ENCODE results near the gene CACNB1.

The CACNB1 gene

DNA sequence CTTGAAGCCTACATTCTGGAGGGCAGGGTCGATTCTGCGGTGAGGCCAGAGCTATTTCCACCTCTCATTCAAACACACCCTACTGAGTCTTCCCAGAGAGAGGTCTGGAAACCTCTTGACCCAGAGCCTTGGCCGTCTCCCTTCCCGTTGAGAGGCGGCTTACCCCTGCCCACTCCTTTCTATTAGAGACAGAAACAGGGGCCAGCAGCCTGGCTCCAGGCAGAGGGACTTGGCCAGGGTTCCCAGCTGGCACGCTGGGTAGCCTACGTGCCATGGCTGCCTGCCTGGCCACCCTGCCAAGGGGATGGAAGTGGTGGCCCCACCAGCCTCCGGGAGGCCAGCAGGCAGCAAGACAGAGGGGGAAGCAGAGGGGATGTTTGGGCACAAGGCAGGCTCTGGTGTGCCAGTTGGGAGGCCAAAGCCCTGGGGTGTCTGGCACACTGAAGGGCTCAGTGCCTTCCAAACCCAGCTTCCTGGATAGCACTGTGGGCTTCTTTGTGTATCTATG lies 22.2 kb upstream of the CACNB1 start:
- no peaks in the 10 kb centered on the region for H3K36me3 Mint-ChIP-seq (ENCODE audit: low read depth)
- H3K27me3 Mint-ChIP-seq, result peaks cover 23% of the 10 kb centered on the region
- H3K4me1 Mint-ChIP-seq (ENCODE audit: low read depth), result peaks cover 1% of the 10 kb centered on the region
- no peak overlapping the region for H3K27ac Mint-ChIP-seq
- no peak overlapping the region for H3K4me3 Mint-ChIP-seq
- H3K9me3 Mint-ChIP-seq, result no peaks in the 10 kb centered on the region

GRCh38 chr17:39218906-39219305 lies 21.4 kb upstream of the CACNB1 start:
- H3K4me3 Mint-ChIP-seq, result no peak overlapping the region
- H3K4me1 Mint-ChIP-seq (ENCODE audit: low read depth), result no peaks in the 10 kb centered on the region
- H3K27ac Mint-ChIP-seq, result no peak overlapping the region
- H3K27me3 Mint-ChIP-seq, result peaks cover 17% of the 10 kb centered on the region
- H3K9me3 Mint-ChIP-seq, result no peaks in the 10 kb centered on the region
- no peaks in the 10 kb centered on the region for H3K36me3 Mint-ChIP-seq (ENCODE audit: low read depth)

GRCh38 chr17:39217734-39218369 lies 20.4 kb upstream of the CACNB1 start:
- H3K4me3 Mint-ChIP-seq, result no peak overlapping the region
- H3K9me3 Mint-ChIP-seq, result no peaks in the 10 kb centered on the region
- no peaks in the 10 kb centered on the region for H3K4me1 Mint-ChIP-seq (ENCODE audit: low read depth)
- H3K27ac Mint-ChIP-seq, result no peak overlapping the region
- H3K36me3 Mint-ChIP-seq (ENCODE audit: low read depth), result no peaks in the 10 kb centered on the region
- H3K27me3 Mint-ChIP-seq, result peaks cover 13% of the 10 kb centered on the region

GRCh38 chr17:39213852-39214251 lies 16.4 kb upstream of the CACNB1 start:
- Mint-ChIP-seq H3K27me3 (peaks cover 7% of the 10 kb centered on the region), H3K4me3 (no peak overlapping the region), H3K9me3 (no peaks in the 10 kb centered on the region), H3K4me1 (ENCODE audit: low read depth) (peaks cover 14% of the 10 kb centered on the region), H3K27ac (no peak overlapping the region), H3K36me3 (ENCODE audit: low read depth) (no peaks in the 10 kb centered on the region)

GRCh38 chr17:39212841-39213480 lies 15.5 kb upstream of the CACNB1 start:
- H3K9me3 Mint-ChIP-seq, result no peaks in the 10 kb centered on the region
- H3K27me3 Mint-ChIP-seq, result peaks cover 7% of the 10 kb centered on the region
- H3K27ac Mint-ChIP-seq, result no peak overlapping the region
- H3K4me1 Mint-ChIP-seq (ENCODE audit: low read depth), result peaks cover 23% of the 10 kb centered on the region
- no peak overlapping the region for H3K4me3 Mint-ChIP-seq
- H3K36me3 Mint-ChIP-seq (ENCODE audit: low read depth), result no peaks in the 10 kb centered on the region

DNA sequence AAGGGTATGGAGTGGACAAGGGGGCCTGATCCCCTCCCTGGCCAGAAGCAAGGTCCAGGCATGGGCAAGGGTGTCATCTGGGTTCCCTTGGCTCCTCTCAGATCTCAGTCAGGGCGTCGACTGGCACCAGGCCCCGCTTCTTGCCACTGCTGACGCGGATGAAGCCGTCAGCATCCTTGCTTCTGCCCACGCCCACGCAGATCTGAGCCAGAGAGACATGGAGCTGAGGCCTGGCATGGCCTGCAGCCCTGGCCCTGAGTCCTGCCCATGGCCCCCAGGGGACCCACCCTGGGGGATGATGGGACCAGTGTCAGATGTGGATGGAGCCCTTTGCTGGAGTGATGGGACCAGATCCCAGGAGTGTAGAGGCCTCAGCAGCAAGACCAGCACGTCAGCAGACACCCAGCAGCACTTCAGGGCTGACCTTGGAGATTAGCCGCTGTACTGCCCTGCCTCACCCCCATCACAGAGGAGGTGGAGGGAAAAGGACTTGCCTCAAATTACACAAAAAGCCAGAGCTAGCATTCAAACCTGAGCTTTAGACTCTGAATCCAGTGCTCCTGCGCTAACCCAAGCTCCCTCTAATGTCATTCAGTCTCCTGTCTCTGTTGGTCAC lies 14.8 kb upstream of the CACNB1 start:
- Mint-ChIP-seq H3K27ac (no peak overlapping the region), H3K9me3 (no peaks in the 10 kb centered on the region), H3K27me3 (peaks cover 5% of the 10 kb centered on the region), H3K4me1 (ENCODE audit: low read depth) (peaks cover 30% of the 10 kb centered on the region), H3K4me3 (no peak overlapping the region), H3K36me3 (ENCODE audit: low read depth) (no peaks in the 10 kb centered on the region)

DNA sequence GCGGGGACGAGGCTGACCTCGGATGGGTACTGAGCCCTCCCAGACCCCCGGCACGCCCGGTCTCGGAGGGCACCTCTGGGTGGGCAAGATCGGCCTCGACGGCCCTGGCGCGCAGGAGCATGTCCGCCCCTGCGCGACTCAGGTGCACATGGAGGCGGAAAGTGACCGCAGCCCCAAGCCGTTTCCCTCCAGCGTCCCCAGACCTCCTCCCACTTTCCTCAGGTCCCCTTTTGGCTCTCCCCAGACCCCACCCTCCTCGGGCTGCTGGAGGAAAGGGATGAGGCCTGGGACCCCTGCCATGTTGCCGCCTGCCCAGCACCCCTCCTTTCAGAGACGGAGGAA lies 12.6 kb upstream of the CACNB1 start:
- Mint-ChIP-seq H3K9me3 (no peaks in the 10 kb centered on the region), H3K27me3 (no peaks in the 10 kb centered on the region), H3K36me3 (ENCODE audit: low read depth) (peaks cover under 1% of the 10 kb centered on the region), H3K4me3 (peak overlapping the region; percentile 51), H3K27ac (no peak overlapping the region), H3K4me1 (ENCODE audit: low read depth) (peaks cover 36% of the 10 kb centered on the region)

DNA sequence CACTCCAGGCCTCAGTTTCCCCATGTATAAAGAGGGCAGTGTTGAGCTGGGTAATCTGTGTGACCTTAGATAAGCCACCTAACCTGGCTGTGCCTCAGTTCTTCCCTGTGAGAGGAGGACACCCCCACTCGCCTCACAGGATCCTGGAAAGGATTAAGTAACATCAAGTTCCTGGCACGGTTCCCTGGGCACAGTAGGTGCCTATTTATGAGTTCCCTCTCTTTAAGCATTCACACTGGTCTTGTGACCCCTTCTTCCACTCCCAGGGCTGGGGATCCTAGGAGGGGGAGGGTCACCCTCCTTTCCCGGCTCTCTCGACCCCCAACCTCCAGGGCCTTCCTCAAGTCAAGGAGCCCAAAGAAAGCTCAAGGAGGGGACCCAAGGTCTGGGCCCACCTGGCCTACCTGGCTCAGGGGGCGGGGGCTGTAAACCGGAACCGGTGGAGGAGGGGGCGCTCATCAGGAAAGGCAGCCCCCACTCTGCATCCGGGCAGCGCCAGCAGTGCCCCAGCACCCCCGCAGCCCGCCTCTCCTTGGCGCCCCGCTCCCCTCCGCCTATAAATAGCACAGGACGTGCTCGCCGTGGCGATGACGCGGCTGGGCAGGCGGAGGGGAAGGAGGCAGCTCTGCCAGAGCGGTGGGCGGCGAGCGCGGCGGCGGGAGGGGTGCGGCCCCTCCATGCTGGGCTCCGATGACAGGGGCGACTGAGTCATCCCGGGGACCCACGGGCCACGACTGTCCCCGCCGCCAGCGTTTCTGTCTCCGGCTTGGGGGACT lies 12.0 kb upstream of the CACNB1 start:
- Mint-ChIP-seq H3K27ac (peak overlapping the region; percentile 31), H3K4me1 (ENCODE audit: low read depth) (peaks cover 39% of the 10 kb centered on the region), H3K9me3 (no peaks in the 10 kb centered on the region), H3K36me3 (ENCODE audit: low read depth) (peaks cover 6% of the 10 kb centered on the region), H3K4me3 (peak overlapping the region; percentile 70), H3K27me3 (no peaks in the 10 kb centered on the region)

DNA sequence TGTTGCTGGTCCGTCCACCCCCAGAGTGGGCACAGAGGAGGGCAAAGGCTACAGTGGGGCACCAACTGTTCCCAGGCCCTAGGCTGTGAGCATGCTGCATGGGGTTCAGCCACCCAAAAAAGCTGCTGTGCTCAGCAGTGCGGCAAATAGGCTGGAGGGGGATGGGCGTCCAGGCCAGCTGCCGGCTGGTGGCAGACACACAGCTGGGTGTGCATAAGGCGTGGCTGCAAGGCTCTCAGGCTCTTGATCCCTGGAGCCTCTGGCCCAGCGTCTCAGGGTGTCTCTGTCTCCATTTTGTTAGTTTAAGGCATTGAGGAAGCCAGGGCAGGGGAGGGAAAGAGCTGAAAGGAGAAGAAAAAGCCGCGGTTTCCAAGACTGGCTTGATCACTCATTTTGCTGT lies 11.4 kb upstream of the CACNB1 start:
- H3K9me3 Mint-ChIP-seq, result no peaks in the 10 kb centered on the region
- no peaks in the 10 kb centered on the region for H3K27me3 Mint-ChIP-seq
- peak overlapping the region; percentile 31 for H3K27ac Mint-ChIP-seq
- peaks cover 44% of the 10 kb centered on the region for H3K4me1 Mint-ChIP-seq (ENCODE audit: low read depth)
- peaks cover 13% of the 10 kb centered on the region for H3K36me3 Mint-ChIP-seq (ENCODE audit: low read depth)
- peak overlapping the region; percentile 70 for H3K4me3 Mint-ChIP-seq

DNA sequence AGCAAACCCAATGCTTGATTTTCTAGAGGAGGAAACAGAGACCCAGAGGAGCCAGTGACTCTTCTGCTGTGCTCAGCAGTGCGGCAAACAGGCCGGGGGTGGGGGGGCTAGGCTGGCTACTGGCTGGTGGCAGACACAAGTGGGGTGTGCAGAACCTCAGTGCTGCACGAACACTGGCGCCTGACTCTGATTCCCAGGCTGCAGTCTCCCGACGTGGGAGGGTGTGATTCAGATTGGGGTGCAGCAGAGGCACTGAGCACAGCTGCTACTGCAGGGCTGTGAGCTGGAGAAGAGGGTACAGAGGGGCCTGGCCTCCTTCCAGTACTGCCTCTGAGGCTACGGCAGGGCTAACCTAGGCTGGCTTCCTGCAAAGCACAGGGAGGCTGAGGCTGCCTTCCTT lies 10.7 kb upstream of the CACNB1 start:
- H3K27me3 Mint-ChIP-seq, result no peaks in the 10 kb centered on the region
- no peaks in the 10 kb centered on the region for H3K9me3 Mint-ChIP-seq
- no peak overlapping the region for H3K4me3 Mint-ChIP-seq
- peaks cover 52% of the 10 kb centered on the region for H3K4me1 Mint-ChIP-seq (ENCODE audit: low read depth)
- no peak overlapping the region for H3K27ac Mint-ChIP-seq
- peaks cover 20% of the 10 kb centered on the region for H3K36me3 Mint-ChIP-seq (ENCODE audit: low read depth)

DNA sequence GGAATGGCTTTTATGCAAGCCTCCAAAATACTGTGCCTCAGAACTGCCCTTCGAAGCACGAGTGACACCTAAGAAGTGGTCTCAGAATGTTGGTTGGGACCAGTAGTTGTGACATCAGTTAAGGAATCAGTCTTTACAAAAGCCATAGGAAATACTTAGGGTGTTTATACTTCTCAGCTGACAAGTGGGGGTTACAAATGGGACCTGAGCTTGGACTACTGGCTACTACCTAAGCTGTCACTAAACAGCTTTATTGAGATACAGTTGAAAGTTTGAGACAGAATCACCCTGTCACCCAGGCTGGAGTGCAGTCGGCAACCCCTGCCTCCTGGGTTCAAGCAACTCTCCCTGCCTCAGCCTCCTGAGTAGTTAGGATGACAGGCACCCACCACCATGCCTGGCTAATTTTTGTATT lies 7.7 kb upstream of the CACNB1 start:
- Mint-ChIP-seq H3K4me1 (ENCODE audit: low read depth) (peaks cover 68% of the 10 kb centered on the region), H3K36me3 (ENCODE audit: low read depth) (peaks cover 50% of the 10 kb centered on the region)

DNA sequence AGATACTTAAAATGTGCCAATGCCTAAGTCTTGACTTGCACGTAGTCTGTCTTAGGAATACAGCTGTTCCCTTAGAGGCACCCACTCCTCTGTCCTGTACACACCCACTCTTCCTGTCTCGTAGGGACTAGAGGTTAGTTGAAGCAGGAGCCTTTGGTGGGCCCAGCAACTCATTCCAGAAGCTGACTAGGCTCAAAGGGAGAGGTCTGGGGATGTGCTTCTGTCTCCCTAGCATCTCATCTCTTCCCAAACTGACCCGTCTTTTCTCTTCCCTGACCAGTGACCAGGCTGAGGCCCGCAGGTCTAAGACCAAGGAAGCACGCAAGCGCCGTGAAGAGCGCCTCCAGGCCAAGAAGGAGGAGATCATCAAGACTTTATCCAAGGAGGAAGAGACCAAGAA lies 6.8 kb upstream of the CACNB1 start:
- H3K9me3 Mint-ChIP-seq, result no peaks in the 10 kb centered on the region
- H3K36me3 Mint-ChIP-seq (ENCODE audit: low read depth), result peaks cover 53% of the 10 kb centered on the region
- no peaks in the 10 kb centered on the region for H3K27me3 Mint-ChIP-seq
- H3K4me1 Mint-ChIP-seq (ENCODE audit: low read depth), result peaks cover 69% of the 10 kb centered on the region
- H3K27ac Mint-ChIP-seq, result peak overlapping the region; percentile 71
- peak overlapping the region; percentile 49 for H3K4me3 Mint-ChIP-seq

More for the DNA sequence above, 7.7 kb upstream of the CACNB1 start:
- H3K4me3 Mint-ChIP-seq, result peak overlapping the region; percentile 22
- no peaks in the 10 kb centered on the region for H3K27me3 Mint-ChIP-seq
- H3K27ac Mint-ChIP-seq, result peak overlapping the region; percentile 71
- H3K9me3 Mint-ChIP-seq, result no peaks in the 10 kb centered on the region

DNA sequence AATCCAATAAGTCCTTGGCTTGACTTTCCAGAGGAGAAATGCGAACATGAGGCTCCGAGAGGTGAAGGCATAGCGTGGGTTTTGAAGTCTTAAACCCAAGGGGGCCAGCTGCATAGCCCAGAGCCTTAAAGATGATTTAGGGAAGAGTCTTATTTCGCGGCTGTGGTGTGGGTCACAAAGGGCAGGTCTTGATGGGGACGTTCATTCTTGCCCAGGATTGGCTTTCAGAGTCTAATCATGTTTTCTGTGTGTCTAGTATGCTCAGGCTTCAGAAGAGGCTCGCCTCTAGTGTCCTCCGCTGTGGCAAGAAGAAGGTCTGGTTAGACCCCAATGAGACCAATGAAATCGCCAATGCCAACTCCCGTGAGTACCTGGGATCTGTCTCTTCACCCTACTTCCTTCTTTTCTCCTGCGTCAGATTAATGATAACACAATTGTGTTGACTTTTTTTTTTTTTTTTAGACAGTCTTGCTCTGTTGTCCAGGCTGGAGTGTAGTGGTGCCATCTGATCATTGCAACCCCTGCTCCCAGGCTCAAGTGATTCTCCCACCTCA lies 3.6 kb upstream of the CACNB1 start:
- Mint-ChIP-seq H3K4me3 (peak overlapping the region; percentile 85), H3K4me1 (ENCODE audit: low read depth) (peaks cover 63% of the 10 kb centered on the region)

DNA sequence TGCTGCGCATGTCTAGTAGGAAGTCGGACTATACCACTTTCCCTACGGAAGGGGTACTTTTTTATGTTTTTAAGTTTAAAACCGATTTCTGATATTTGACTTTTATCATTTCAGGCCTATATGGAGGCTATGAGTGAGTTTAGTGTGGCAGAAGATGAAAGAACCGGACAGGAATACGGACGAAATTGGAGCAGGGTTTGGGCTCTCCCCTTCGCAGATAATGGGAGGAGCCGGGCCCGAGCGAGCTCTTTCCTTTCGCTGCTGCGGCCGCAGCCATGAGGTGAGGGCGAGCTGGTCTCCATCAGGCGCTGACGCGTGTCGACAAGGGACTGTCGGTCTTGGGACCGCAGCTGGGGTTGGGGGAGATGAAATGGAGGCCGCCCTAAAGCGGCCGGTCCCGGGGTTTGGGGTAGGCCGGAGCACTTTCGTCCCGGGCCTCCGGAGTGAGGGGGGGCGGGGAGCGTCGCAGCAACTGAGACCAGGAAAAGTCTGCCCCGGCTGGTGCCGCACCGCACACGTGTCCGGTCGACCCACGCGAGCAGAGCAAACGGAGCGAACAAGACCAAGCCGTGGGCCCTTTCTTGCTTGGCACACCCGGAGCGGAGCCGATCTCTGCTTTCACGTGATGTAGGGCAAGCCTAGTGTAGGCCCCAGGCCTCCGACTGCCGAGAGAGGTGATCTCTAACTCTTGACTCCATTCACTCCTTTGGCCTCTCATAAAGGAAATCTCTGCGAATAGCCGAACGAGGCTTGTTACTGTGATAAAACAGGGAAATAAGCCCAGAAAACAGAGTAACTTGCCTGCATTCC lies 2.8 kb upstream of the CACNB1 start, which contains the start of gene RPL19:
TSS of gene RPL19 (plus strand) at position 214 of the 810 bp plus-strand sequence. CDS start at position 276, 62 bp downstream.
- peaks cover 69% of the 10 kb centered on the region for H3K4me1 Mint-ChIP-seq (ENCODE audit: low read depth)
- H3K36me3 Mint-ChIP-seq (ENCODE audit: low read depth), result peaks cover 53% of the 10 kb centered on the region

More for the DNA sequence above, 3.6 kb upstream of the CACNB1 start:
- no peaks in the 10 kb centered on the region for H3K27me3 Mint-ChIP-seq
- H3K9me3 Mint-ChIP-seq, result no peaks in the 10 kb centered on the region
- peaks cover 53% of the 10 kb centered on the region for H3K36me3 Mint-ChIP-seq (ENCODE audit: low read depth)
- peak overlapping the region; percentile 97 for H3K27ac Mint-ChIP-seq

More for the DNA sequence above, 2.8 kb upstream of the CACNB1 start, which contains the start of gene RPL19:
- no peaks in the 10 kb centered on the region for H3K9me3 Mint-ChIP-seq
- peak within 1 kb of the TSS; percentile 85 for H3K4me3 Mint-ChIP-seq
- H3K27ac Mint-ChIP-seq, result peak within 1 kb of the TSS; percentile 97
- no peaks in the 10 kb centered on the region for H3K27me3 Mint-ChIP-seq

All from stimulated activated naive CD8-positive, alpha-beta T cell treated with anti-CD3 and anti-CD28 coated beads, Interleukin-15, Interleukin-2, amounts not matched to agents 100 ng/mL and 50 ng/mL, for 24 hours (primary cell).